GM18909 (cell line): ENCODE data around the gene DBF4B.

Experiments used
- ATAC-seq: cut with Tn5 transposase; IDR thresholded peaks from one replicate; pipeline ENCODE4 v1.9.1; 2021; ENCODE audit warnings: mild to moderate bottlenecking; ENCODE audit not compliant: unreplicated experiment, poor library complexity

DBF4B gene

GRCh38 chr17:44775136-44775837 is 66.8 kb downstream of the DBF4B start:
- ATAC-seq, result peak; percentile 82

DNA sequence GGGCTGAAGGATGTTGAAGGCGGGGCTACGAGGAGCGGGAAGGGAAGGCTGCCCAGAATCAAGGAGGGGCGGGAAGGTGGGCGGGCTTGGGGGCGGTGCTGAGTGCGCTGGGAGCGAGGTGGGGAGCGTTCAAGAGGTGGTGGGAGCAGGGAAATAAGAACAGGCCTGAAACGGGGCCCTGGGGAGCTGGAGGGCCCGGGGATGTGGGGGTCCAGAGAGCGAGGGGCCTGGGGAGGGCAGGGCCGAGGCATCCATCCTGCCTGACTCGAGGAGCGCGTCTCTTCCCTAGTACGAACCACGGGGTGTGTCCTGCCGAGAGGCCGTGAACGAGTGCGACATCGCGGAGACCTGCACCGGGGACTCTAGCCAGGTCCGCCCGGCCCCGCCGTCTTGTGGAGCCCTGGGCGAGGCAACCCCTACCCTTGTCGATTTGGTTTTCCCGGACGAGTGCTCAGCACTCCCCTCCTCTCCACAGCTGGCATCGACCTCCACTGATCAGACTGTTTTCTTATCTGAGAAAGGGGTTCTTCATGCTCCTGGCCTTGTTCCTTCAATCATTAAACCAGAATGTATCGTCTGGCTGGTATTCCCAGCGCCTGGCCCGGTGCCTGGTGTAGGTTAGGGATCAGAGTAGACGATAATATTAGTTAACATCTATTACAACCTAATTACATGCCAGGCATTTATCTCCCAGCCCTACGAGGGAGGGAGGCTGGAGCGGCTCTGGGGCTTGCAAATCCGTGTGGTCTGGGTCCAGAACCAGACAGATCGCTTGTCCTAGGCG is 67.6 kb downstream of the DBF4B start:
- peak; percentile 12 for ATAC-seq

- ATAC-seq, result no peak
These were observed 68.3 kb downstream of the DBF4B start for GRCh38 chr17:44776628-44777393.

DNA sequence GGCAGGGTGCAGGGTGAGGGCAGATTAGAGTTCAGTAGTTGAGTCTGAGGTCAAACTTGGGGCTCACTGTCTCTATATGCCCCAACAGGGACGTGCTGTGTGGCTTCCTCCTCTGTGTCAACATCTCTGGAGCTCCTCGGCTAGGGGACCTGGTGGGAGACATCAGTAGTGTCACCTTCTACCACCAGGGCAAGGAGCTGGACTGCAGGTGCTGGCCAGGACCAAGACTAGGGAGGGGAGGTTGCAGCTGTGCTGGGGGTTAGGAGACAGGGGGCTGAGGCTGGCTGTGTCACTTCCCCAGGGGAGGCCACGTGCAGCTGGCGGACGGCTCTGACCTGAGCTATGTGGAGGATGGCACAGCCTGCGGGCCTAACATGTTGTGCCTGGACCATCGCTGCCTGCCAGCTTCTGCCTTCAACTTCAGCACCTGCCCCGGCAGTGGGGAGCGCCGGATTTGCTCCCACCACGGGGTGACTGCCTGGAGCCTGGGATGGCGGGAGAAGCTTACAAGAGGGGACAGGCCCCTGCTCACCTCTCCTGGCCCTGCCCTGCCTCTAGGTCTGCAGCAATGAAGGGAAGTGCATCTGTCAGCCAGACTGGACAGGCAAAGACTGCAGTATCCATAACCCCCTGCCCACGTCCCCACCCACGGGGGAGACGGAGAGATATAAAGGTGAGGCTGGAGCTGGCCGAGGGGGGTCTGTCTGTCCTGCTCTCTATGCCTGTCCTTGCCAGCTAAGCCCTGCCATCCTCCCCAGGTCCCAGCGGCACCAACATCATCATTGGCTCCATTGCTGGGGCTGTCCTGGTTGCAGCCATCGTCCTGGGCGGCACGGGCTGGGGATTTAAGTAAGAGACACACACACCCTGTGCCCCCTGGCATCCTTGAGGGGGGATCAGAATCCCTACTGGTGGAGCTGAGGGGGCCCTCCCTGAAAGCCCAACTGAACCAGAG is 69.2 kb downstream of the DBF4B start:
- no peak for ATAC-seq

GRCh38 chr17:44778656-44779210 is 70.3 kb downstream of the DBF4B start:
- no peak for ATAC-seq

DNA sequence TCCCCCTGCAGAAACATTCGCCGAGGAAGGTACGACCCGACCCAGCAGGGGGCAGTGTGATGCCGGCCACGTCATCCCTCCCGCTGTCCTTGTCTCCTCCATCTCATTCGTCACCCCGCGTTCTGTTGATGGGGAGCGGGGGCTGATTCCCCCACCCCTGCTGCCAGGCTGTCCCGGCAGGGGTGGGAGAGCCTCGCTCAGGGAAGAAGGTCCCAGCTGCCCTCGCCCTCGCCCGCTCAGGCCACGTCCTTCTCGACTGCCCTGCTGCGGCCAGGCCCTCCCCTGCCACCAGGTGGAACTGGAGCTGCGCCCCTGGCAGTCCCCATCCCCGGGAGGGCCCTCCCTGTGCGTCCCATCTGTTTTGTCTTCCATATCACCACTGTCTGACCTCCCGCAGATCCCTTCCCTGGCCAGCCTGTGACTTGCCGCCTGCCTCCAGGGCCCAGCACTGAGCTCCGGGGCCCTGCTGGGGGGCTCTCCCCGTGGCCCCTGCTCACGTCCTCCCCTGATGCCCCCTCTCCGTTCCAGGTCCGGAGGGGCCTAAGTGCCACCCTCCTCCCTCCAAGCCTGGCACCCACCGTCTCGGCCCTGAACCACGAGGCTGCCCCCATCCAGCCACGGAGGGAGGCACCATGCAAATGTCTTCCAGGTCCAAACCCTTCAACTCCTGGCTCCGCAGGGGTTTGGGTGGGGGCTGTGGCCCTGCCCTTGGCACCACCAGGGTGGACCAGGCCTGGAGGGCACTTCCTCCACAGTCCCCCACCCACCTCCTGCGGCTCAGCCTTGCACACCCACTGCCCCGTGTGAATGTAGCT is 71.0 kb downstream of the DBF4B start:
- no peak for ATAC-seq

GRCh38 chr17:44780161-44780560 is 71.7 kb downstream of the DBF4B start:
- no peak for ATAC-seq

DNA sequence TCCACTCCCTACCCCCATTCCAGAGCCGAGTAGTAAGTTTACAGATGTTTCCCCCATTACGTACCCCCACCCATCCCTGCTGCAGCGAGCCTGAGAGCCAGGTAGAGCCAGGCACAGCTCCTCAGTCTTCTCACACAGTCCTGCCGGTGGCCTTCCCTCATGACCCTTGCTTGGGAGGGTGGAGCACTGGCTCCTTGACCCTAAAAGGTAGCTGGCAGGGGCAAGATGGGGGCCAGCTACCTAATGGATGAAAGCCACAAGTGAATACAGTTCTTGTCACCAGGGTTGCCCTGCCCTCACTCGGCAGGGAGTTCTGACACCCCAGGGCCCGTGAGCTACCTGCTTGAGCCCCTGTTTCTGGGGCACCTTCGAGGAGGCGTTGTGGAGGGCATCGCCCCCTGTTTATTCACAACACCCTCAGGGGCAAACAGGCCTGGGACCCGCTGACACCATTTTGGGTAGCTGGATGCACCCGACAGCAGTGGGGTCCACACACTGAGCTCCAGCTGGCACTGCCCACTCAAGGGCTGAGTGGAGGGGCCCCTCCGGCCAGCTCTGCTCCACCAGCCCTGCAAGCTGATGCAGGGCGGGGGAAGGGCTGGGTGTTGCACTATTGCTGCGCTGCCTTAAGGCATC is 72.5 kb downstream of the DBF4B start:
- ATAC-seq, result no peak

DNA sequence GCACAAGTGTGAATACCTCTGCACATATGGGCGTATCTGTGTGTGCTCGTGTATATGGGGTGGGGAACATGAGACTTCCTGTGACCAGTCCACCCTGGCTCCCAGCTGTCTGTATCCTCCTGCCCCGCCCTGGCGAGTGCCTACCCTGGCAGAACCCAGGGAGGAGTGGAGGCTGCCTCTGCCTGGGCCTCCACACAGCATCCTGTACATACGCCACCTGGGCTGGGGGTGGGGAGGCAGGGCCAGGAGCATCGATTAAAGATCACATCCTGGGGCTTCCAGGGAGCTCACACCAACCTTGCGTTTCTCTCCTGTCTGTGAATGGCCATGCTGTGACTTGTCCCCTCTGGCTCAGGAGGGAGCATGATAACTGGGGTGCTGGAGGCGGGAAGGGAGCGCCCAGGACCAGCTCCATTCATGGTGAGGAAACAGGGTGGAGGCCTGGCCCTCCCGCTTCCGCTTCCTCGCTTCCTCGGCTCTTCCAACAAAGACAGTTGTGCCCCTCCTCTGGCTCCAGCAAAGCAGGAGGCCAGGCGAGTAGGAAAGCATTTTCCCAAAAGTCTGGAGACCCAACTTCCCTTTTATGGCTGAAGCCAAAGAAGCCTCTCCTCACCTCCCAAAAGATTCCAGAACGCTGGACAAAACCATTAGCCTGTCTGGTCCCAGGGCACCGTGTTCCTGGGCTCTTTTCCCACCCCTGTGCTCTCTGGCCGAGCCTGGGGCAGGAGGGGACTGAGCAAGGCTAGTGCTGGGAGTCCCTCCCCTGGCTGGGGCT is 73.3 kb downstream of the DBF4B start:
- no peak for ATAC-seq

GRCh38 chr17:44782326-44782850 is 73.9 kb downstream of the DBF4B start:
- no peak for ATAC-seq

GRCh38 chr17:44785921-44786320 is 77.5 kb downstream of the DBF4B start:
- no peak for ATAC-seq

DNA sequence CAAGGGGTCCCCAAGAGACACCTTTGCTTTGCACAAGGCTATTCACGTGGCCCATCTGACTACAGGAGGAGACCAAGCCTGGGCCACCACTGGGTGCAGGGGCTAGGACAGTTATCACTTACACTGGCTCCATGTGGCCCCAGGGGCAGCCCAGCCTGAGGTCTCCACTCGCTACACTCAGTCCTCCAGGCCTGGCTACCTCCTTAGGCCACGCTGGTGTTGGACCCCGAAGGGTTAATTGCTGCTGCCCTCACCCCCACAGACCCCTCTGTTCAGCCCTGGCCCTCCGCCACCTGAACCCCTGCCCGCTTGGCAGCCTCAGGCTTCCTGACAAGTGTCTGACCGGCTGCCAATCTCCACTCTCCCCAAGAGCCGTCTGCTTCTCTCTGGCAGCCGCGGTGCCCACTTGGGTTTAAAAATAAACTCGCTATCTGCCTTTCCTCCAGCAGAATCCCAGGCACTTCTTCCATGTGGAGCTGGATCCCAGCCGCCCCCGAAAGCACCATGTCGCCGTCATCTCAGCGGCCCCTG is 78.2 kb downstream of the DBF4B start:
- ATAC-seq, result no peak

GRCh38 chr17:44787271-44787940 is 78.9 kb downstream of the DBF4B start:
- ATAC-seq, result no peak

DNA sequence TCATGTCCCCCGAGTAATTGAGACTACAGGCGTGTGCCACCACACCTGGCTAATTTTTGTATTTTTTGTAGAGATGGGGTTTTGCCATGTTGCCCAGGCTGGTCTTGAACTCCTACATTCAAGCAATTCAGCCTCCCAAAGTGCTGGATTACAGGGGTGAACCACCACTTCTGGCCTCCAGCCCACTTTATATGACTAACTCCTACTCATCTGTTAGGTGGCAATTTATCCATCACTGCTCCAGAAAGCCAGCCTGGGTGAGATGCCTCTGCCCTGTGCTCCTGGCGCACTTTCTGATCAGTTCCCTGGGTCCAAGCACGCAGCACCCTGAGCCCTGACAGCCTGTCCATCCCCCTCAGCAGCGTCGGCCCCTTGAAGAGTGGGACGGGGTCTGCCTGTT is 79.7 kb downstream of the DBF4B start:
- no peak for ATAC-seq

- no peak for ATAC-seq
These were observed 83.8 kb downstream of the DBF4B start for GRCh38 chr17:44792276-44792675.
